ENCODE data around the gene BBS9.

Gene BBS9

DNA sequence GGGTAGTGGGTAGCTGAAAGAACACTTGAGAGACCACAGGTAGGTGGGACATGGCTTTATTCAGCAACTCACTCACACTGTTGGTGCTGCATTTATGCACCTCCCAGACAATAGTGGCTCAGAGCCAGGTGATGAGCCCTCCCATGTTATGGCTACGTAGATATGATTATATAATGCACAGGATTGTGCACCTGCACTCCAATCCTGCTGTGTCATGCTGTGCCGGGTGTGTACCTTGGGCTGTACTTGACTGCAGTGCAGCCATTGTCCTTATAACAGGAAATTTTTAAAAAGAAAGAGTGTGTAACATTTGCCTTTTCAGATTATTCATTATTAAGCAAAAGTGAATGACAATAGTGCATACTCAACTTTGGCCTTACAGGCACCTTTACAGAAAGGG lies 409.8 kb downstream of the BBS9 start:
- H3K4me3 ChIP-seq (ENCODE audit: control insufficient read depth, low read depth, low read length) = no peak overlapping the region
- DNase-seq (ENCODE audit: low read depth) = no peak
- TF ChIP-seq, protein P1, sequence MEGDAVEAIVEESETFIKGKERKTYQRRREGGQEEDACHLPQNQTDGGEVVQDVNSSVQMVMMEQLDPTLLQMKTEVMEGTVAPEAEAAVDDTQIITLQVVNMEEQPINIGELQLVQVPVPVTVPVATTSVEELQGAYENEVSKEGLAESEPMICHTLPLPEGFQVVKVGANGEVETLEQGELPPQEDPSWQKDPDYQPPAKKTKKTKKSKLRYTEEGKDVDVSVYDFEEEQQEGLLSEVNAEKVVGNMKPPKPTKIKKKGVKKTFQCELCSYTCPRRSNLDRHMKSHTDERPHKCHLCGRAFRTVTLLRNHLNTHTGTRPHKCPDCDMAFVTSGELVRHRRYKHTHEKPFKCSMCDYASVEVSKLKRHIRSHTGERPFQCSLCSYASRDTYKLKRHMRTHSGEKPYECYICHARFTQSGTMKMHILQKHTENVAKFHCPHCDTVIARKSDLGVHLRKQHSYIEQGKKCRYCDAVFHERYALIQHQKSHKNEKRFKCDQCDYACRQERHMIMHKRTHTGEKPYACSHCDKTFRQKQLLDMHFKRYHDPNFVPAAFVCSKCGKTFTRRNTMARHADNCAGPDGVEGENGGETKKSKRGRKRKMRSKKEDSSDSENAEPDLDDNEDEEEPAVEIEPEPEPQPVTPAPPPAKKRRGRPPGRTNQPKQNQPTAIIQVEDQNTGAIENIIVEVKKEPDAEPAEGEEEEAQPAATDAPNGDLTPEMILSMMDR (IDR thresholded peaks at IDR 0.05; ENCODE audit: control insufficient read depth, insufficient read depth, low read depth, low read length, missing control alignments) = no peak

DNA sequence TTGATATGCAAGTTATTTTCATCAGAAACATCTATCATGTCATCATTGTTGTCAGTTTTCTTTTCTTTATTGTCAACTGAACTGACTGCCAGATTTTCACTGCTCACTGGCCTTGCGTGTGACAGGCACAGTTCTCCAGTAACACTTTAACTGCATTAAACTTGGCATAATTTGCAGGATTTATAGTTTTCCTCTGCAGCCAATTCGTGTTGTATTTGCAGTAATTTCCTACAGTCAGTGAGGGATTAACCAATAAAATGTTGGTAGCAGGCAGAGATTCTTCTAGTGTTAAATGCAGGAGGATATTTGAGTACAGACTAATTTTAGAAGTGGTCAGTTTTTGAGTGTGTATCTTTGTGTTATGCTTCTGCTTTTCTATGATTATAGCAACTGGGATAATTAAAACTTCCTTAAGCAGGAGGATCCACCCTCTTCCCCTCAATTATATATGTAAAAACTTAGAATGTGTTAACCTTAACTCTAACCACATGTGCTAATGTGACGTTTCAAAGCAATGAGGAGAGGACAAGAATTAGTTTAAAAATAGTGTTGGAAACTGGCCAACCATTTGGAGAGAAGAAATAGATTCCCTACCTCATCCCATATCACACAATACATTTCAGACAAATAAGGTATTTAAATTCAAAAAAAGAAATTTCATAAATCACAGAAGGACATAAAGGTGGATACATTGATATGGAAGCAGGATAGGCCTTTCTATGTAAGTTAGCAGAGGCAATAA lies 410.5 kb downstream of the BBS9 start:
- H3K4me3 ChIP-seq (ENCODE audit: control insufficient read depth, low read depth, low read length) = no peak overlapping the region
- TF ChIP-seq, protein P1 (IDR thresholded peaks at IDR 0.05; ENCODE audit: control insufficient read depth, insufficient read depth, low read depth, low read length, missing control alignments) = no peak
- no peak for DNase-seq (ENCODE audit: low read depth)

- no peak for DNase-seq (ENCODE audit: low read depth)
- TF ChIP-seq, protein P1 (IDR thresholded peaks at IDR 0.05; ENCODE audit: control insufficient read depth, insufficient read depth, low read depth, low read length, missing control alignments) = no peak
- H3K4me3 ChIP-seq (ENCODE audit: control insufficient read depth, low read depth, low read length) = no peak overlapping the region
Observed at GRCh38 chr7:33547880-33548279, 418.5 kb downstream of the BBS9 start.

GRCh38 chr7:33550363-33550762 lies 421.0 kb downstream of the BBS9 start:
- H3K4me3 ChIP-seq (ENCODE audit: control insufficient read depth, low read depth, low read length) = no peak overlapping the region
- TF ChIP-seq, protein P1 (IDR thresholded peaks at IDR 0.05; ENCODE audit: control insufficient read depth, insufficient read depth, low read depth, low read length, missing control alignments) = no peak
- no peak for DNase-seq (ENCODE audit: low read depth)

DNA sequence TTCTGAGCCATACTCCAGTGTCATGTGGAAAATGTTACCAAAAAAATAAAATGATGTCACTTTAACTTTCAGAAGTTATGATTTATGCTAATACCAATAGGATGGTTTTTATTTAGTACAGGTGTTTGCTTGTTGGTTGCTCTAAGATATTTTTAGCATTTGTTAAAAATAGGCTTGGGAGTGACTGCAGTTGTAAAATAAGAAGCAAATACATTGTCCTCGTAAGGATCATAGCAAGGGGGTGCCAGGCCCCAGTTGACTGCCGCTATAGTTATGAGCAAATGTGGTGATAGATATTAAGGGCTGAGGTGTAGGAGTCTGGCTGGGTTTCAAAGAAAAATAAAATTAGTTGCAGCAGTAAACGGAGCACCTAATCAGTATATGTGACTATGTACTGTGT lies 421.6 kb downstream of the BBS9 start:
- no peak for DNase-seq (ENCODE audit: low read depth)
- no peak overlapping the region for H3K4me3 ChIP-seq (ENCODE audit: control insufficient read depth, low read depth, low read length)
- TF ChIP-seq, protein P1 (IDR thresholded peaks at IDR 0.05; ENCODE audit: control insufficient read depth, insufficient read depth, low read depth, low read length, missing control alignments) = no peak

GRCh38 chr7:33554046-33554445 lies 424.7 kb downstream of the BBS9 start:
- no peak for DNase-seq (ENCODE audit: low read depth)
- H3K4me3 ChIP-seq (ENCODE audit: control insufficient read depth, low read depth, low read length) = no peak overlapping the region
- TF ChIP-seq, protein P1 (IDR thresholded peaks at IDR 0.05; ENCODE audit: control insufficient read depth, insufficient read depth, low read depth, low read length, missing control alignments) = no peak
